ENCODE data around the gene FUT4.
"Not testable (repeated sequence)": the region's sequence is repeated elsewhere in the genome, so short reads cannot be mapped to it uniquely, and the experiment has no call there.

The FUT4 gene

GRCh38 chr11:94560834-94561233, 17.1 kb downstream of the FUT4 start:
- no peak for DNase-seq (ENCODE audit: low read depth)
- no peak for TF ChIP-seq CTCF (IDR thresholded peaks at IDR 0.05; ENCODE audit: insufficient read depth, low read depth, low read length, missing control alignments)
- no peak overlapping the region for H3K4me3 ChIP-seq (ENCODE audit: low read depth, low read length)

- no peak for DNase-seq (ENCODE audit: low read depth)
- no peak for TF ChIP-seq CTCF (IDR thresholded peaks at IDR 0.05; ENCODE audit: insufficient read depth, low read depth, low read length, missing control alignments)
Observed at GRCh38 chr11:94563176-94563847, 19.6 kb downstream of the FUT4 start.

GRCh38 chr11:94563848-94564467, 20.2 kb downstream of the FUT4 start:
- no peak for TF ChIP-seq CTCF (IDR thresholded peaks at IDR 0.05; ENCODE audit: insufficient read depth, low read depth, low read length, missing control alignments)
- no peak overlapping the region for H3K4me3 ChIP-seq (ENCODE audit: low read depth, low read length)
- no peak for DNase-seq (ENCODE audit: low read depth)

More at GRCh38 chr11:94563176-94563847, 19.6 kb downstream of the FUT4 start:
- no peak overlapping the region for H3K4me3 ChIP-seq (ENCODE audit: low read depth, low read length)

GRCh38 chr11:94567181-94567670, 23.5 kb downstream of the FUT4 start, which contains the start of gene PIWIL4:
PIWIL4 (plus strand) TSS chr11:94567368; CDS start chr11:94567519, 151 bp downstream.
- no peak for DNase-seq (ENCODE audit: low read depth)
- no peak for TF ChIP-seq CTCF (IDR thresholded peaks at IDR 0.05; ENCODE audit: insufficient read depth, low read depth, low read length, missing control alignments)
- no peak within 1 kb of the TSS for H3K4me3 ChIP-seq (ENCODE audit: low read depth, low read length)

GRCh38 chr11:94568200-94568599, 24.5 kb downstream of the FUT4 start:
- no peak for TF ChIP-seq CTCF (IDR thresholded peaks at IDR 0.05; ENCODE audit: insufficient read depth, low read depth, low read length, missing control alignments)

GRCh38 chr11:94568717-94569116, 25.0 kb downstream of the FUT4 start:
- no peak for TF ChIP-seq CTCF (IDR thresholded peaks at IDR 0.05; ENCODE audit: insufficient read depth, low read depth, low read length, missing control alignments)
- no peak for DNase-seq (ENCODE audit: low read depth)
- no peak overlapping the region for H3K4me3 ChIP-seq (ENCODE audit: low read depth, low read length)

More at GRCh38 chr11:94568200-94568599, 24.5 kb downstream of the FUT4 start:
- H3K4me3 ChIP-seq (ENCODE audit: low read depth, low read length), result no peak overlapping the region
- no peak for DNase-seq (ENCODE audit: low read depth)

- not testable (repeated sequence) for H3K4me3 ChIP-seq (ENCODE audit: low read depth, low read length)
Observed at GRCh38 chr11:94572975-94573374, 29.3 kb downstream of the FUT4 start.

More at GRCh38 chr11:94572975-94573374, 29.3 kb downstream of the FUT4 start:
- not testable (repeated sequence) for DNase-seq (ENCODE audit: low read depth)
